HG03354 (cell line): Measurements from ENCODE around the gene CD80.
"Not testable (repeated sequence)": the region's sequence is repeated elsewhere in the genome, so short reads cannot be mapped to it uniquely, and the experiment has no call there.

Experiments used
- ATAC-seq: cut with Tn5 transposase; IDR thresholded peaks from one replicate; pipeline ENCODE4 v1.9.1; 2021; ENCODE audit warnings: mild to moderate bottlenecking; ENCODE audit not compliant: unreplicated experiment, poor library complexity, severe bottlenecking

The CD80 gene

GRCh38 chr3:119552928-119553327, 6.5 kb downstream of the CD80 start:
- ATAC-seq, result not testable (repeated sequence)

- ATAC-seq, result no peak
These were observed 7.8 kb downstream of the CD80 start for GRCh38 chr3:119551598-119551997.

- peak; percentile 32 for ATAC-seq
These were observed 9.1 kb downstream of the CD80 start for GRCh38 chr3:119550192-119550910.

GRCh38 chr3:119548341-119548740, 11.1 kb downstream of the CD80 start:
- no peak for ATAC-seq

GRCh38 chr3:119547227-119547626, 12.2 kb downstream of the CD80 start:
- ATAC-seq, result no peak

GRCh38 chr3:119543147-119543546, 16.3 kb downstream of the CD80 start:
- no peak for ATAC-seq

GRCh38 chr3:119542168-119542767, 17.1 kb downstream of the CD80 start:
- peak; percentile 61 for ATAC-seq

GRCh38 chr3:119541547-119541946, 17.9 kb downstream of the CD80 start:
- no peak for ATAC-seq

GRCh38 chr3:119538772-119539171, 20.6 kb downstream of the CD80 start:
- ATAC-seq, result no peak

GRCh38 chr3:119536757-119537156, 22.7 kb downstream of the CD80 start:
- ATAC-seq, result no peak

- no peak for ATAC-seq
These were observed 25.1 kb downstream of the CD80 start for GRCh38 chr3:119534296-119534695.

- ATAC-seq, result no peak
These were observed 28.3 kb downstream of the CD80 start for GRCh38 chr3:119531151-119531550.

- ATAC-seq, result no peak
These were observed 29.0 kb downstream of the CD80 start for GRCh38 chr3:119530456-119530855.

GRCh38 chr3:119529883-119530282, 29.5 kb downstream of the CD80 start:
- no peak for ATAC-seq

- no peak for ATAC-seq
These were observed 31.7 kb downstream of the CD80 start for GRCh38 chr3:119527714-119528113.

GRCh38 chr3:119524931-119525662, 34.3 kb downstream of the CD80 start:
- ATAC-seq, result no peak

- no peak for ATAC-seq
These were observed 41.4 kb downstream of the CD80 start for GRCh38 chr3:119518026-119518425.

- no peak for ATAC-seq
These were observed 42.3 kb downstream of the CD80 start for GRCh38 chr3:119517112-119517511.

- no peak for ATAC-seq
These were observed 44.8 kb downstream of the CD80 start for GRCh38 chr3:119514637-119515036.

GRCh38 chr3:119510690-119511089, 48.7 kb downstream of the CD80 start:
- no peak for ATAC-seq
